GM18499 (cell line): ENCODE measurements around the gene SGCA.
A peak's percentile ranks its signal among the peaks of the same experiment; 100 is the strongest.

Source experiments
- ATAC-seq: cut with Tn5 transposase; IDR thresholded peaks from one replicate; pipeline ENCODE4 v1.9.1; 2021; ENCODE audit warnings: moderate number of reproducible peaks; ENCODE audit not compliant: insufficient read depth, unreplicated experiment

The SGCA gene

GRCh38 chr17:50205963-50206505 is 40.2 kb downstream of the SGCA start:
- no peak for ATAC-seq

GRCh38 chr17:50206604-50207293 is 40.9 kb downstream of the SGCA start:
- no peak for ATAC-seq

DNA sequence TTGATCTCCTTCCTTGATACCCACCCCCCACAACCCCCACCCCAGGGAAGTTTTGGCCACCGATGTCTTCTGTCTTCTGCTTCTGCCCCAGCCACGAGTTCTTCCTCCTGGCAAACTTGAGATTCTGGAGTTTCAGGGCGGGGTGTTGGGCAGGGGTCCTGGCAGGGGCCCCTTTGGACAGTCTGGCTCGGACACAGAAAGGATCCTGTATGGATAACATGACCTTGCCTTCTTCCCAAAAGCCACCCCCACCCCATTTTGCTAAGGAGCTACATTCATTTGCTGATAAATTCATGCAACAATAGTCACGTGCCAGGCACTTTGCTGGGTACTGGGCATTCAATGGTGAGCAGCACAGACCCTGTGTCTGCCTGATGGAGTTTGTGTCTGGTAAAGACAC is 41.5 kb downstream of the SGCA start:
- ATAC-seq = no peak

- no peak for ATAC-seq
These were observed 42.2 kb downstream of the SGCA start for GRCh38 chr17:50207792-50208567.

- no peak for ATAC-seq
These were observed 42.8 kb downstream of the SGCA start for GRCh38 chr17:50208611-50209061.

DNA sequence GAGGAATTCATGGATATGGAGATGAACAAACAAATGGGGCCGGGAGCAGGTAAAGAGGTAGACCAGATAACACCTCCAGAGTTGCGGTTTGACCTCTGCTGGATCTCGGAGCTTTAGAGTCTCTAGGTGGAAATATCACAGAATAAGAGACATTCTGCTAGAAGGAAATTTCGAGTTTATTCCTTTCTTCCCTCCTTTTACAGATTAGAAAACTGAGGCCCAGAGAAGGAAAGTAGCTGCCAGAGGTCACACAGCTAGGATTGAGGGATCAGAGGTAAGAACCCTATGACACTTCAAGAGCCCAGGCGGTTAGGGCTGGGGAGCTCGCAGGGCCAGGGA is 43.3 kb downstream of the SGCA start:
- ATAC-seq = no peak

- no peak for ATAC-seq
These were observed 43.9 kb downstream of the SGCA start for GRCh38 chr17:50209472-50210239.

- no peak for ATAC-seq
These were observed 44.7 kb downstream of the SGCA start for GRCh38 chr17:50210240-50211225.

DNA sequence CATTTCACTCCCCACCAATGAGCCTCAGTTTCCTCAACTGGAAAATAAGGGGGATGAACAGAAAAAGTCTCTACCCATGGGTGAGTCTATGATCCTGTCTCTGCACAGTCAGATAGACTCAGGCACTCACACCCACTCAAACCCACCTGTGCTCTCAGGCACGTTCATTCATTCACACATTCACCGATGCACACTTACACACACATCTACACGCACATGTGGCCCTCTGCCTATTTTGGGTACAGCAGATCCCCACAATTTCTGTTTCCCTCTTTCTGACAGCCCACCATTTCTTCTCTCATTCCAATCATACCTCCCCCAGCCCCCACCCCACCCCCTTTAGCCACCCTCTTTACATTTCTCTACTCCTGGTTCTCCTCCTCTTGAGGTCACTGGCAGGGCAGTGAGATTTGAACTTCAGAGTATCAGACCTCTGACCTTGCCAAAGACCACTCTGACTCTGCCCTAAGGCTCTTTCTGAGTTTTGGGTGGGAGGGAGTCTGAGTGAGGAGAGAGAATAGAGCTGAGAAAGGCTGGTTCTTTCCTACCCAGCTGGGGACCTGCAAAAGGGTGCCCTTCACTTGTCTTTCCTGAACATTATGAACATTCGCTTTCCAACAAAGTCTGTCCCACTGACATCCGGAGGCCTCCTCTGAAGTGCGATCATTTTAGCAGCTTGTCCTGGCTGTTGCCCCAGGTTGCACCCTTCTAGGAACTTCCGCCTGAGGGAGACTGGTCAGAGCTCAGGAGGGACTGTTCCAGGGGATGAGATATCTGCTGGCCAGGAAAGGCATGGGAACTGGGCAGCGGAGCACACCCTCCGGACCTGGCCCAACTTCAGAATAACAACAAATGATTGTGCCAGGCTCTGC is 45.7 kb downstream of the SGCA start:
- no peak for ATAC-seq

DNA sequence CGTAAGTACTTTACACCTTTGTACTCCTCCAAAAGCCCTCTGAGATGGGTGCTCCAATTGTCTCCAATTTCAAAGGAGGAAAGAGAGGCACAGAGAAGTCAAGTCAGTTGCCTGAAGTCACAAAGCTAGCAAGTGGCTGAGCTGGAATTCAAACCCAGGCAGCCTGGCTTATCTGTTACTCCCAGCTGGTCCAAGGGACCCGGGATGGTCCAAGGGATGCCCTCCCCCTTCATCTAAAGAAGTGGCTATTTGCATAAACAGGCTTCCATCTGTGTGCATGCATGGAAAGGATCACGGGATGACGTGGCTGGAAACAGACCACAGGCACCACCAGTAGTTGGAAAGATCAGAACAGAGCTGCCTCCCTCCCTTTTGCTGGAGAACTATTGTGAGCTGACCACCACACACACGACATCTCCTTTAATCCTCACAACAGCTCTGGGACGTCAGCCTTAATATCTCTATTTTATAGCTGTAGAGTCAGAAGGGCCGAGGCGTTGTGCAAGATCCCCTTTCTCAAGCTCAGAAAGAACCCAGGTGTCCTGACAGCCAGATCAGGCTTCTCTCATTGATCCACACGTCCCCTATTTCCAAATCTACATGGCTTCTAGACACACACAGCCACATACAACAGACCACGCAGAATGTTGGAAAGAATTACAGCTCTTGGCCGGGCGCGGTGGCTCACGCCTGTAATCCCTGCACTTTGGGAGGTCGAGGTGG is 46.5 kb downstream of the SGCA start:
- no peak for ATAC-seq

DNA sequence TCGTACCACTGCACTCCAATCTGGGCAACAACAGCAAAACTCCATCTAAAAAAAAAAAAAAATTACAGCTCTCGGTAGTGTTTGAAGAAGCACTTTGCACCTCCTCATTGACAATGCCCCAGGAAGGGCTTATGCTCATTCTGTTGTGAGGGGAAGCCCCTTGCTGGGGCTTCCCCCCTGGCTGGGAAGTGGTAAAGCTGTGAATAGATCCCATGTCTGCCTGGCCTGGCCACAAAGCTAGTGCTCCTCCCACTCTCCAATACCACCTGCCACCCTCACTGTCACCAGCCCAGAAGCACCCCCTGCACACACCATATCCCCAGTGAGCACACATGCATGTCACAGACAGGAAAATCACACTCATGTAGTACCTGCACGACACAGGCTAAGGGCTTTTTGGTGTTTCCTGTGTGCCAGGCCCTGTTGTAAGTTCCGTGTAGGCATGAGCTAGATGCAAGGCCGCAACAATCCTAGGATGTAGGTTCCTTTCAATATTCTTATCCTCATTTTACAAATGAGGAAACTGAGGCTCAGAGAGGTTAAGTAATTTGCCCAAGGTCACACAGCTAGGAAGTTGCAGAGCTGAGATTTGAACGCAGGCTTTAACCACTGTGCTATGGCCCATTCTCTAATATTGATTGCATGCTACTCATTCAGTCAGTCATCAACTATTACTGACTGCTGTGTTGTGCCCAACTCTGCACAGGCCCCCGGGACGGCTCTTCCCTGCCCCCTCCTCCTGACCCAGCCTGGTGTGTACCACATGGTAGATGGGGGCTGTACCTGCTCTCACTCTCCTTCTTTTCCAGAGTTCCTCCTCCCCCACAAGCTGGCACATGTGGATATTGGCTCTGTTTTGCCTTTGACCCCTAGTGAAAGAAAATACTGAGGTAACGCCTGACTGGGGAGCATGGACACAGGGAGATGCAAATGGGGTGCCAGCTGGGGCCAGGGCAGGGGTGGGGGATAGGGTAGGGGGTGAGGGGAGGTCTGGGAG is 47.5 kb downstream of the SGCA start:
- ATAC-seq = peak; percentile 62

GRCh38 chr17:50214976-50215760 is 49.4 kb downstream of the SGCA start:
- ATAC-seq = no peak

DNA sequence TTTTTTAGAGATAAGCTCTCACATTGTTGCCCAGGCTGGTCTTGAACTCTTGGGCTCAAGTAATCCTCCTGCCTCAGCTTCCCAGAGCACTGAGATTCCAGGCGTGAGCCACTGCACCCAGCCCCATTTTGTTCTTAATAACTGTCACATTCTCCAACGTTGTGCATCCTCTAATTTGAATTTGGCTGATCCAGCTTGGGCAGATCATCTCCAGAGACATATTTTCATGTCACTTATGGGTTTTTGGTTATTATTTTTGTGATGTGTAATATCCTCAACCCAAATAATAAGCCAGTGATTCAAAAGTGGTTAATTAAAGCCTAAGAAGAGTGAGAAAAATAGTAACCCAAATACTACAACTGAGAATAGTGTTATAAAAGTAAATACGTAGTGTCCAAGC is 51.8 kb downstream of the SGCA start:
- no peak for ATAC-seq

DNA sequence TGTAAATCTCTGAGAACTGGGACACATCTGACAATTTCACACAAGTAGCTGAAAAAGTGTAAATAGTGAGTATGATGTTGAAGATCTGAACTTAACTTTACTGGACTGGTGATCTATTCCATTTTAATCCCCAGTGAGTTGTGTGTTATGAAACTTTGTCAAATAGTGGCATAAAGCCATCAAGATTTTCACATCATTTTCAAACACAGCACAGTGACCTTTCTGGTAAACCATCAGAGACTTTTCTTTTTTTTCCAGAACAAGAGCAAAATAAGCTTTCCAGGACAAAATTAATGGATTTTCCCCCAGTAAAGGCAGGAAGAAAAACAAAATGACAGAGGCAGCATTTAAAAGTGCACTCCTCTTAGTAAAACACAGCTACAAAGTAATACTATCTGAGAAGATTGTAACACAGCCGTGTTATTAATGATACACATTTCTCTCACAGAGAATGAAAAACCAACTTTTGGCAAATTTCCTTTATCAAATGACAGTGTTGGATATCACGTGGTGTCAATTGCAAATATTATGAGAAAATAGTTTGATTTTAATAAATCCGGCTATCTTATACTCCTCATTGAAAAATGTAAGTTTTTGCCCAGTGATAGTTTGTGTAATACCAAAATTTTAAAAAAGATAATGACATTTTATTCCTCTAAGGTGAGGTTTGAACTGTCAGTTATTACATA is 52.4 kb downstream of the SGCA start:
- no peak for ATAC-seq

GRCh38 chr17:50218771-50219315 is 53.0 kb downstream of the SGCA start:
- no peak for ATAC-seq
